ENCODE results near the gene SGPP2.

Gene SGPP2

GRCh38 chr2:222447131-222447530 lies 22.8 kb downstream of the SGPP2 start:
- Histone ChIP-seq H3K4me3 (ENCODE audit: low read depth in 1 of 2, low read length in 1 of 2) (no peak overlapping the region), H3K27me3 (no peaks in the 10 kb centered on the region), H3K4me1 (ENCODE audit: control insufficient read depth in 1 of 2, insufficient read depth in 1 of 2, low read depth in 1 of 2, low read length in 1 of 2) (peaks cover 36 to 40% of the 10 kb centered on the region in 2 experiments), H3K36me3 (no peaks in the 10 kb centered on the region), H3K27ac (peak overlapping the region; percentile 80), H3K9me3 (no peaks in the 10 kb centered on the region)
- TF ChIP-seq, protein P1, sequence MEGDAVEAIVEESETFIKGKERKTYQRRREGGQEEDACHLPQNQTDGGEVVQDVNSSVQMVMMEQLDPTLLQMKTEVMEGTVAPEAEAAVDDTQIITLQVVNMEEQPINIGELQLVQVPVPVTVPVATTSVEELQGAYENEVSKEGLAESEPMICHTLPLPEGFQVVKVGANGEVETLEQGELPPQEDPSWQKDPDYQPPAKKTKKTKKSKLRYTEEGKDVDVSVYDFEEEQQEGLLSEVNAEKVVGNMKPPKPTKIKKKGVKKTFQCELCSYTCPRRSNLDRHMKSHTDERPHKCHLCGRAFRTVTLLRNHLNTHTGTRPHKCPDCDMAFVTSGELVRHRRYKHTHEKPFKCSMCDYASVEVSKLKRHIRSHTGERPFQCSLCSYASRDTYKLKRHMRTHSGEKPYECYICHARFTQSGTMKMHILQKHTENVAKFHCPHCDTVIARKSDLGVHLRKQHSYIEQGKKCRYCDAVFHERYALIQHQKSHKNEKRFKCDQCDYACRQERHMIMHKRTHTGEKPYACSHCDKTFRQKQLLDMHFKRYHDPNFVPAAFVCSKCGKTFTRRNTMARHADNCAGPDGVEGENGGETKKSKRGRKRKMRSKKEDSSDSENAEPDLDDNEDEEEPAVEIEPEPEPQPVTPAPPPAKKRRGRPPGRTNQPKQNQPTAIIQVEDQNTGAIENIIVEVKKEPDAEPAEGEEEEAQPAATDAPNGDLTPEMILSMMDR (IDR thresholded peaks at IDR 0.05), result no peak

GRCh38 chr2:222448748-222449181 lies 24.4 kb downstream of the SGPP2 start:
- Histone ChIP-seq H3K27ac (peak overlapping the region; percentile 80), H3K36me3 (no peaks in the 10 kb centered on the region), H3K27me3 (no peaks in the 10 kb centered on the region), H3K9me3 (no peaks in the 10 kb centered on the region), H3K4me1 (ENCODE audit: control insufficient read depth in 1 of 2, insufficient read depth in 1 of 2, low read depth in 1 of 2, low read length in 1 of 2) (peaks cover 36 to 40% of the 10 kb centered on the region in 2 experiments), H3K4me3 (ENCODE audit: low read depth in 1 of 2, low read length in 1 of 2) (no peak overlapping the region)
- TF ChIP-seq, protein P1 (IDR thresholded peaks at IDR 0.05), result no peak

- no peaks in the 10 kb centered on the region for H3K36me3 ChIP-seq
- H3K9me3 ChIP-seq, result no peaks in the 10 kb centered on the region
These were observed 25.7 kb downstream of the SGPP2 start for GRCh38 chr2:222450021-222450420.

DNA sequence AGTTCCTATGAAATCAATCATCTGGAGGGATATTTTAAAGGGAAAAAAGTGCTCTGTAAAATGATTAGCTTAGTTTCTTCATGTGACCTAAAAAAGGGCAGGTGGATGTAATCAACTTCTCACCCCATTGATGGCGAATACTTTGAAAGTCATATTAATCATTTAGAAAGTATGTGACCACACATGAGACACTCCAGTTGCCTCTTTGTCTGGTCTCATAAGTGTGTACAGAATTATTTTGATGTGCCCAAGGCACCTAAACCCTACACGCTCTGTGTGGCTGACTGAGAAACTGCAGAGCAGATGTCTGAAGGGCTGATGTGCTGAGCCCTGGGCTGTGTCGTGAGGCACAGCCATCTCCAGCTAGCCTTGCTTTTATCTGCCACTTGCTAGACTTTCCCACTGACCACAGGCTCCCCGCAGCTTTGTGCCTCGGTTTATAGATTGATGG lies 26.9 kb downstream of the SGPP2 start:
- no peaks in the 10 kb centered on the region for H3K36me3 ChIP-seq
- H3K27me3 ChIP-seq, result no peaks in the 10 kb centered on the region
- H3K4me1 ChIP-seq (ENCODE audit: control insufficient read depth in 1 of 2, insufficient read depth in 1 of 2, low read depth in 1 of 2, low read length in 1 of 2), result peaks cover 36% of the 10 kb centered on the region in 2 experiments
- no peaks in the 10 kb centered on the region for H3K9me3 ChIP-seq
- TF ChIP-seq, protein P1 (IDR thresholded peaks at IDR 0.05), result no peak
- H3K27ac ChIP-seq, result no peak overlapping the region
- H3K4me3 ChIP-seq (ENCODE audit: low read depth in 1 of 2, low read length in 1 of 2), result no peak overlapping the region

More at GRCh38 chr2:222450021-222450420, 25.7 kb downstream of the SGPP2 start:
- TF ChIP-seq, protein P1 (IDR thresholded peaks at IDR 0.05), result no peak
- no peaks in the 10 kb centered on the region for H3K27me3 ChIP-seq
- no peak overlapping the region for H3K27ac ChIP-seq
- H3K4me3 ChIP-seq (ENCODE audit: low read depth in 1 of 2, low read length in 1 of 2), result no peak overlapping the region
- H3K4me1 ChIP-seq (ENCODE audit: control insufficient read depth in 1 of 2, insufficient read depth in 1 of 2, low read depth in 1 of 2, low read length in 1 of 2), result peaks cover 36 to 40% of the 10 kb centered on the region in 2 experiments

- peaks cover 25 to 27% of the 10 kb centered on the region in 2 experiments for H3K4me1 ChIP-seq (ENCODE audit: control insufficient read depth in 1 of 2, insufficient read depth in 1 of 2, low read depth in 1 of 2, low read length in 1 of 2)
- H3K4me3 ChIP-seq (ENCODE audit: low read depth in 1 of 2, low read length in 1 of 2), result no peak overlapping the region
- TF ChIP-seq, protein P1 (IDR thresholded peaks at IDR 0.05), result no peak
- no peaks in the 10 kb centered on the region for H3K9me3 ChIP-seq
- H3K27me3 ChIP-seq, result no peaks in the 10 kb centered on the region
- H3K27ac ChIP-seq, result no peak overlapping the region
- H3K36me3 ChIP-seq, result no peaks in the 10 kb centered on the region
These were observed 28.1 kb downstream of the SGPP2 start for GRCh38 chr2:222452422-222452950.

Data from neutrophil (primary cell).